Body of pancreas (tissue), 4 donors: Measurements from ENCODE around the gene UBQLN4. TPM values are rescaled to one million over a fixed set of nuclear protein-coding genes. Genes with fewer than 3 reads are reported as not detected.

ENCODE experiments used
- ATAC-seq: fragments of 150-250 bp; one replicate; pipeline ENCODE4 v1.9.1; 2016
- DNase-seq, 4 donors: peaks; one replicate each; pipeline ENCODE4 v3.0.0-alpha.2; 2019
- H3K27ac ChIP-seq, 4 donors: fragments of 200-600 bp; sonication (generic); 1 replicate in 3 of 4; 2 replicates in 1 of 4; pipeline versions ENCODE4 v1.5.1 to v1.6.1; 2016 to 2019; ENCODE audit warnings: mild to moderate bottlenecking in 1 of 4, mixed read lengths in 1 of 4, moderate library complexity in 1 of 4
- H3K27me3 ChIP-seq, 2 donors: fragments of 200-600 bp; sonication (generic); one replicate each; pipeline ENCODE4 v1.6.0; 2016; ENCODE audit warnings: mild to moderate bottlenecking in 1 of 2
- H3K36me3 ChIP-seq, 2 donors: fragments of 200-600 bp; sonication (generic); replicated peaks in 1 of 2; 2 replicates each; pipeline ENCODE4 v1.5.1; 2016; ENCODE audit warnings: low read depth in 2 of 2; ENCODE audit not compliant: insufficient read depth in 1 of 2
- H3K4me1 ChIP-seq: fragments of 200-600 bp; sonication (generic); one replicate; pipeline ENCODE4 v1.6.0; 2016
- H3K4me3 ChIP-seq, 2 donors: fragments of 200-600 bp; sonication (generic); 1 replicate in 1 of 2; 2 replicates in 1 of 2; pipeline ENCODE4 v1.5.1; 2016 to 2019
- H3K9me3 ChIP-seq, 3 donors: fragments of 200-600 bp; sonication (generic); 1 replicate in 2 of 3; 2 replicates in 1 of 3; pipeline ENCODE4 v1.5.1; 2016
- CTCF ChIP-seq, 7 experiments: fragments of 450-650 bp in 4 of 7; fragments of 200-600 bp in 3 of 7; sonication (generic) in 3 of 7; IDR thresholded peaks; one replicate each; pipeline ENCODE4 v1.5.1; 2016 to 2019; ENCODE audit warnings: antibody characterized with exemption in 7 of 7
- POLR2A ChIP-seq, 3 donors: fragments of 450-650 bp; IDR thresholded peaks; one replicate each; pipeline ENCODE4 v1.6.1; 2016; ENCODE audit warnings: antibody characterized with exemption in 3 of 3, mild to moderate bottlenecking in 2 of 3
- WGBS, 2 donors: methylation state at CpG; one replicate each; pipeline ENCODE4 v1.1.5; 2017; 5-methylcytosine and 5-hydroxymethylcytosine counted together
- intact Hi-C: fragments of 100-400 bp; cut with DNase I; formaldehyde crosslinking; loops from one replicate; pipeline ENCODE4 v1.15.1; 2023
- total RNA-seq, 2 donors: library from RNA; depleted of rRNA; stranded (reverse); fragments of >200 nt; gene quantifications; one replicate each; pipeline ENCODE4 v1.1.0, GENCODE V29; 2016

Gene UBQLN4
- total RNA-seq, 2 donors from 2014 or later, result 16.5 to 16.9 TPM

GRCh38 chr1:156051011-156051725, 2.4 kb downstream of the UBQLN4 start:
- WGBS, 2 donors, result 90 to 94% methylated on average over 4 to 7 of the region's 7 CpGs
- Histone ChIP-seq H3K27ac (no peak overlapping the region), H3K9me3 (no peaks in the 10 kb centered on the region), H3K4me3 (no peak overlapping the region), H3K4me1 (peaks cover 18% of the 10 kb centered on the region), H3K27me3 (no peaks in the 10 kb centered on the region), H3K36me3 (peaks cover 0 to 2% of the 10 kb centered on the region in 2 donors)
- intact Hi-C loops, result no loop called here
- DNase-seq (no peak), ATAC-seq (no peak)
- TF ChIP-seq POLR2A (IDR thresholded peaks at IDR 0.05) (no peak), CTCF (IDR thresholded peaks at IDR 0.05) (no peak)

GRCh38 chr1:156050376-156050775, 3.2 kb downstream of the UBQLN4 start:
- no peak overlapping the region for H3K4me3 ChIP-seq
- no peaks in the 10 kb centered on the region for H3K27me3 ChIP-seq
- DNase-seq (no peak), ATAC-seq (no peak)
- H3K9me3 ChIP-seq, result no peaks in the 10 kb centered on the region
- H3K4me1 ChIP-seq, result peaks cover 11% of the 10 kb centered on the region
- TF ChIP-seq CTCF (IDR thresholded peaks at IDR 0.05) (no peak), POLR2A (IDR thresholded peaks at IDR 0.05) (no peak)
- intact Hi-C loops, result no loop called here
- H3K27ac ChIP-seq, result no peak overlapping the region
- 60 to 80% methylated on average over 2 to 4 of the region's 4 CpGs for WGBS, 2 donors
- peaks cover 0 to 2% of the 10 kb centered on the region in 2 donors for H3K36me3 ChIP-seq

GRCh38 chr1:156048663-156049258, 4.8 kb downstream of the UBQLN4 start:
- Histone ChIP-seq H3K4me3 (no peak overlapping the region), H3K27ac (no peak overlapping the region), H3K9me3 (no peaks in the 10 kb centered on the region), H3K27me3 (no peaks in the 10 kb centered on the region), H3K36me3 (peaks cover 0 to 2% of the 10 kb centered on the region in 2 donors), H3K4me1 (peaks cover 8% of the 10 kb centered on the region)
- no peak for ATAC-seq
- TF ChIP-seq CTCF (IDR thresholded peaks at IDR 0.05) (no peak), POLR2A (IDR thresholded peaks at IDR 0.05) (no peak)
- peak in 1 of 4 donors; percentile 11 for DNase-seq
- WGBS, 2 donors, result 84 to 94% methylated on average over 2 to 3 of the region's 3 CpGs
- intact Hi-C loops, result no loop called here

GRCh38 chr1:156045076-156045475, 8.5 kb downstream of the UBQLN4 start:
- no peak overlapping the region for H3K4me3 ChIP-seq
- intact Hi-C loops, result no loop called here
- TF ChIP-seq POLR2A (IDR thresholded peaks at IDR 0.05) (no peak), CTCF (IDR thresholded peaks at IDR 0.05) (no peak)
- WGBS, 2 donors, result 86 to 91% methylated on average over 4 of the region's 4 CpGs
- H3K27me3 ChIP-seq, result no peaks in the 10 kb centered on the region
- ATAC-seq (no peak), DNase-seq (no peak)
- H3K27ac ChIP-seq, result no peak overlapping the region
- no peaks in the 10 kb centered on the region for H3K9me3 ChIP-seq
- no peaks in the 10 kb centered on the region for H3K4me1 ChIP-seq
- peaks cover 0 to 6% of the 10 kb centered on the region in 2 donors for H3K36me3 ChIP-seq
